NCI-H2107 treated with DMSO at 0.1 percent for 48 hours (cell line): ENCODE measurements around the gene NPPB.

Experiments
- DNase-seq: peaks from one replicate; lab custom pipeline; 2025; ENCODE audit not compliant: unreplicated experiment; lab: John Stamatoyannopoulos, UW

NPPB gene

DNA sequence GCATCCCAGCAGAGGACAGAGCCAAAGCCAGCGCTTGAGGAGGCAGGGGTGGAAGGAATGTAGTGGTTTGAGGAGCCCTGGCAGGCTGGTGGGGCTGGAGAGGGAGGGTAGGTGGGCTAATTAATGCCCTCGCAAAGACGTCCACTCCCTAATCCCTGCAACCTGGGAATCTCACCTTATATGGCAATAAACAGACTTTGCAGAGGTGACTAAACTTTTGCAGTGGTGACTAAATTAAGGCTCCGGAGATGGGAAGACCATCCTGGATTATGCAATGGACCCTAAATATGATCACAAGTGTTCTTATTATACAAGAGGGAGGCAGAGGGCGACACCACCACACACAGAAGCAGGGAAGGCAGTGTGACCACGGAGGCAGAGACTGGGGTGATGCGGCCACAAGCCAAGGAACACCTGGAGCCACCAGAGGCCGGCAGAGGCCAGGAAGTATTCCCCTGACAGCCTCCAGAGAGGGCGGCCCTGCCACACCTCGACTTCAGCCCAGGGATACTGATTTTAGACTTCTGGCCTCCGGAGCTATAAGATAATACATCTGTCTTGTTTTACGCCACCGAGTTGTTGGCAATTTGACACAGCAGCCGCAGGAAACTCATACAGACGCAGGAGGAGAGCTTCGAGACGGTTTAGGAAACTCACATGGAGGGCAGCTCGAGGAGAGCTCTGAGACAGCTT is 23.1 kb upstream of the NPPB start:
- no peak for DNase-seq

DNA sequence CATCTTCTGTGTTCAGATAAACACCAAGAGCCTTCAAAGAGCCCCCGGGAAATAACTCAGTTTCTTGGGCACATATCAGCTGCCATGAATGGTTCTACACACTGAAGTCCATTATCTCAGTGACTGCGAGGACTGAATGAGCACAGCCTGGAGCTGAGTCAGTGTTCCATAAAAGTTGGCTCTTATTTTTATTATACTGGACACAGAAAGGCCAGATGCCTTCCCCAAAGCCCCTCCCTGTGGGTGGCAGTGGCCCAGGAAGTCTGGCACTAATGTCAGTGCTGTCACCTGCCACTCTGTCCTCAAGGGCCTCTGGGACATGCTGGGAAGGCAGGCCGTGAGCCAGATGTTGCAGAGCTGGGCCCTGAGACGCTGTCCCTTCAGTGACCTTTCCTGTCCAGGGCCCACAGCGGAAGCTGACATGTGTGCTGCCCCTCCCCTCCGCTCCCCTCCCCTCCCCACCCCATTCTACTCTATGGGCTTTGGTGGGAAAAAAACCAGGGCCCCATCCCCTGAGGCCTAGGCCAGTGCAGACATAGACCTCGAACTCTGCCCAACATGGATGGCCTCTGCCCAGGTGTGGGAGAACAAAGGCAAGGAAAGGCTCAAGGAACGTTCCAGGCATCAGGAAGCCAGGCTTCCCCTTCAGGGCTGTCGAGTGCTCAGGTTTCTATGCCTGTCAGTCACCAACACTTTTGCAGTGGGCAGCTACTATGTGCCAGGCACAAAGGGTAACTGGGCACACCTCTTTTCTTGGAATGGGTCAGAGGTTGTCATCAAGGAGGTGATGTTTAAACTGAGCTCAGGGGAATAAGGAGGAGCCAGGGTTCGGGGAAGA is 22.4 kb upstream of the NPPB start:
- DNase-seq = no peak

GRCh38 chr1:11880181-11880575 is 21.4 kb upstream of the NPPB start:
- no peak for DNase-seq

DNA sequence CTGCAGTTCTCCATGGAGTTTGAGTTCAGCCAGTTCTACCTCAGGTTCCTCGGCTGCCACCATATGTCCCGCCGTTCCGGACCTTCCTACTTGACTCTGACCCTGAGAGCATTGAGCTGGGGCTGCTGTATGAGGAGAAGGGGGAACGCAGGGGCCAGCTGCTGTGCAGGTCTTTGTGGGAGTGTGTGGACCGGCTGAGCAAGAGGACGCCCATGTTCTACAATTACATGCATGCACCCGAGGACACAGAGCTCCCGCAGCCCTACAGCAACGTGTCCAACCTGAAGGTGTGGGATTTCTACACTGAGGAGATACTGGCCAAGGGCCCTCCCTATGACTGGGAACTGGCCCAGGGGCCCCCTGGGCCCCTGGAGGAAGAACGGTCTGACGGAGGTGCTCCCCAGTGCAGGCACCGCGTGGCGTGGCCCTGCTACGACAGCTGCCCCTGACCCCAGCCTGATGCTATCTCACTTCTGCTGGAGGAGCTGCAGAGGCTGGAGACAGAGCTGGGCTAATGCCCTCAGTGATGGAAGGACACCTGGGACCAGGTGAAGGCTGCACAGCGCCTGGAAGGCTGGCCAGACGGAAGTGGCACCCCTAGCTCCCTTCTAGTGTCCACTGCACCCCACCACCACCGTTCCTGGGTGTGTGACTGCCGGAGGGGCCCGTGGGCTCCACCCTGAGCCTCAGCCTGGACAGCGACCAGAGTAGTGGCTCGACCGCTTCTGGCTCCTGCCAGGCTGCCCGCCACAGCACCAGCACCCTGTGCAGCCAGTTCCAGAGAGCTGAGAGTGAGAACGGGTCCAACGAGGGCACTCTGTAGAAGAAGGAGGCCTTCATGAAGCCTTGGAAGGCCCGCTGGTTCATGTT is 20.8 kb upstream of the NPPB start:
- DNase-seq = no peak

DNA sequence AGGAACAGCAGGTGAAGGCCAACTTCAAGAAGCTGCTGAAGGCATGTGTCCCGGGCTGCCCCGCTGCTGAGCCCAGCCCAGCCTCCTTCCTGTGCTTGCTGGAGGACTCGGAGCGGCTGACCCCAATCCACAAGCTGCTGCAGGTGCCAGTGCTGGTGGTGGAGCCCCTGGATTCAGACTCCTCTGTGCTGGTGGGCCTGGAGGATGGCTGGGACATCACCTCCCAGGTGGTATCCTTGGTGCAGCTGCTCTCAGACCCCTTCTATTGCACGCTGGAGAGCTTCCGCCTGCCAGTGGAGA is 20.1 kb upstream of the NPPB start:
- no peak for DNase-seq

- no peak for DNase-seq
These were observed 19.5 kb upstream of the NPPB start for GRCh38 chr1:11878081-11878890.

DNA sequence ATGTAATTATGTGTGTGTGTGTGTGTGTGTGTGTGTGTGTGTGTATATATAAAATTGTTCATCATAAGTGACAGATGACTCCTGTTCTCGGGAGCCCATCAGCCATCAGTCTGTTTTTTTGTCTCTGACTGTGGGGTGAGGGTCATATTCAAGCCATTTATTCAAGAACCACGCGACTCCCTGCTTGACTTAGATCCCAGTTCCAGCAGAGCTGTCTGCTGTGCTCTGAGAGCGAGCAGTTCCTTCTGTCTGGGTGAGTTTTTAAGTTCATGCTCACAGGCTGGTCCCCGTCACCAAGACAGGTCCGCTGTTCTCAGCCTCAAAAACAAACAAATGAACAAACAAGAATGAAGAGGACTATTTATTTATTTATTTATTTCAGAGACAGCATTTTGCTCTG is 18.3 kb upstream of the NPPB start:
- DNase-seq = no peak

DNA sequence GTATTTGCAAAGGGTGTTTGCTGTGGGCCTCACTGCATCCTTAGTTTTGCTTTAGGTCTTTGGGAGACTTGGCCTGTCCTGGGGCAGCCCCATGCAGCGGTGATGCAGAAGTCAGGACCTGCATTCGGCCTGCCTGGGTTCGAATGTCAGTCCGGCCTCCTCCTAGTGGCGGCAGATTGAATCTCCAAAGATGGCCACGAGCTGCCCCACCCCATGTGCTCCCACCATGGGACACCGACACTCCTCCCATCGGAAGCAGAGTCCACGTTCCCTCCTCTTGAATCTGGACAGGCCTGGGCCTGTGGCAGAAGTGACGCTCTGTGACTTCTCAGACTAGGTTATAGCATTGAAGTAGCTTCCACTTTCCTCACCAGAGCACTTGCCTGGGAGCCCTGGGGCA is 16.3 kb upstream of the NPPB start:
- no peak for DNase-seq

DNA sequence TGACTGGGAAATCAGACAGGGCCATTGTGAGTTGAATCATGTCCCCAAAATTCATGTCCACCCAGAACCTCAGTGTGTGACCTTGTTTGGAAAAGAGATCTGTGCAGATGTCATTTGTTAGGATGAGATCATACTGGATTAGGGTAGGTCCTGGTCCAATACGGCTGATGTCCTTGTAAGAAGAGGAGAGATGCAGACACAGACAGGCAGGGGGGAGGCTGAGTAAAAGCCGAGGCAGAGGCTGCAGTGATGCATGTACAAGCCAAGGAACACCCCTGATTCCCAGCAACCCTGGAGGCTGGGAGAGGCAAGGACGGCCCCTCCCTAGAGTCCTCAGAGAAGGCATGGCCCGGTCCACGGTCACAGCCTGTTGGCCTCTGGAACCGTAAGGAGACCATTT is 15.9 kb upstream of the NPPB start:
- no peak for DNase-seq

- no peak for DNase-seq
These were observed 15.5 kb upstream of the NPPB start for GRCh38 chr1:11874258-11874562.

- no peak for DNase-seq
These were observed 14.9 kb upstream of the NPPB start for GRCh38 chr1:11873395-11874257.

GRCh38 chr1:11872545-11872944 is 13.8 kb upstream of the NPPB start:
- no peak for DNase-seq

DNA sequence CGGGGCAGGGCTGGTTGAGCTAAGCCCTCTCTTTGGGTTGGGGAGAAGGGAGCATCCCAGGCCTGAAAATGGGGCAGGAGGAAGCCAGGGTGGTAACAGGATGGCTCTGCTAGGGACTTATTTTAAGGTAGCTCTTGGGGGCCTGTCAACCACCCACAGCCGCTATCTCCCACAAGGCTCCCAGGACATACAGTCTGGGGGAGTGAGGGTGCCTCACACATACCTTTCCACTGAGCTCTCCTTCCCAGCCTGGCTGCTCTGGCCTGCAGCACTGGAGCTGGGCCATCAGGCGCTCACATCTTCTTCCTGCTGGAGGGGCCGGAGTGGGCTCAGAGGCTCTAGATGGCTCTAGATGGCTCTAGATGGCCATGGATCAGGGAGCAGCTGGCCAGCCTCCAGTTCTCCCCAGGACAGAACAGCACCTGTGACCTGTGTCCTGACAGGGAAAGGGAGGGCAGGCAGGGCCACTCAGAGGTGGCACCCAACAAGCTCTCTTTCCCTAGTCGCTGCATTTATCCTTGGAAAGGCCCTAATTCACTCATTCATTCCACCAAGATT is 11.0 kb upstream of the NPPB start:
- no peak for DNase-seq

GRCh38 chr1:11869104-11869503 is 10.4 kb upstream of the NPPB start:
- no peak for DNase-seq

GRCh38 chr1:11868331-11868980 is 9.7 kb upstream of the NPPB start:
- no peak for DNase-seq

DNA sequence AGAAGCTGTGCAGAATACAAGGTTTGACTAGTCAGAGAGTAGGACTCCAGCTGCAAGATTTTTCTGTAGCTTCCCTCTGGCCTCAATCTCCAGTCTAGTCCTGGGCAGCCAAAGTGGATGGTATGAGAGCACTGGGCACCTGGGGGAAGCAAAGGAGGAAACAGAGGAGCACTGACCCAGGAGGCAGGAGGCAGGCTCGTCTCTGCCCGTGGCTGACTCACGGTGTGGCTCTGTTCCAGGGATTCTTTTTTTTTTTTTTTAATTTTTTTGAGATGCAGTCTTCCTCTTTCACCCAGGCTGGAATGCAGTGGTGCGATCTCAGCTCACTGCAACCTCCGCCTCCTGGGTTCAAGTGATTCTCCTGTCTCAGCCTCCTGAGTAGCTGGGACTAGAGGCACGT is 4.1 kb upstream of the NPPB start:
- DNase-seq = no peak

DNA sequence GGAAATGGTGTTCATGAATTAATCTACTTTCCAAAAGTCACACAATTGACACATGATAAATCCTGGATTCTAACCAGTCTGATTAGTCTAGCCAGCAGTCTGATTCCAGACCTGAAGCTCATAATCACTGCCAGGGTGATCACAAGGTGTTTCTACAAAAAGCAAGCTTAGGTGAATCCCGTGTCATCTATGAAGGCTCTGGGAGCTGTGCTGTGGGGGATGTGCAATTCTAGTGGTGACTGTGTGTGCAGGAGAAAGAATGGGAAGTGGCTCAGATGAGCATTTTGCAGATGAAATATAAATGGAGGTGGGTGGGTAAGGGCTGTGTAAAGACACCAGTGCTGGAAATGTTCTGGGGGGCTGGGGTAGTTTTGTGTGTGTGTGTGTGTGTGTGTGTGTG is 1.8 kb upstream of the NPPB start:
- DNase-seq = no peak

- DNase-seq = no peak
These were observed 1.3 kb upstream of the NPPB start for GRCh38 chr1:11860083-11860482.
